Ascending aorta (tissue), 2 donors: ENCODE data around the gene RAD51B. TPM values are rescaled to one million over a fixed set of nuclear protein-coding genes. Genes with fewer than 3 reads are reported as not detected.

Experiments
- DNase-seq, 2 donors: peaks; one replicate each; pipeline ENCODE4 v3.0.0-alpha.2; 2019; ENCODE audit warnings: low spot score in 2 of 2
- H3K27ac ChIP-seq, 2 donors: fragments of 200-600 bp; sonication (generic); one replicate each; pipeline ENCODE4 v1.5.1; 2016 to 2017; ENCODE audit warnings: mild to moderate bottlenecking in 1 of 2
- H3K27me3 ChIP-seq: fragments of 200-600 bp; sonication (generic); one replicate; pipeline ENCODE4 v1.5.1; 2017
- H3K36me3 ChIP-seq, 2 donors: fragments of 200-600 bp; sonication (generic); one replicate each; pipeline ENCODE4 v1.5.1; 2016
- H3K4me1 ChIP-seq, 2 donors: fragments of 200-600 bp; sonication (generic); one replicate each; pipeline ENCODE4 v1.5.1; 2016 to 2017; ENCODE audit warnings: mild to moderate bottlenecking in 1 of 2
- H3K4me3 ChIP-seq, 2 donors: fragments of 200-600 bp; sonication (generic); one replicate each; pipeline ENCODE4 v1.5.1; 2016 to 2017; ENCODE audit warnings: mild to moderate bottlenecking in 1 of 2
- H3K9me3 ChIP-seq, 2 donors: fragments of 200-600 bp; sonication (generic); one replicate each; pipeline ENCODE4 v1.5.1; 2016
- intact Hi-C: fragments of 100-400 bp; cut with DNase I; formaldehyde crosslinking; loops from one replicate; pipeline ENCODE4 v1.15.1; 2023
- total RNA-seq: library from RNA; depleted of rRNA; stranded (reverse); fragments of >200 nt; gene quantifications from one replicate; pipeline ENCODE4 v1.1.0, GENCODE V29; 2016
- TF ChIP-seq, protein P1 (sequence below), 3 experiments: fragments of 200-600 bp in 2 of 3; fragments of 450-650 bp in 1 of 3; sonication (generic) in 2 of 3; IDR thresholded peaks; one replicate each; pipeline ENCODE4 v1.5.1; 2016 to 2019; ENCODE audit warnings: antibody characterized with exemption in 3 of 3, mild to moderate bottlenecking in 1 of 3, moderate library complexity in 1 of 3

The RAD51B gene
- total RNA-seq, 1 donor from 2014 or later: not detected

- H3K4me3 ChIP-seq: no peak overlapping the region
- H3K27ac ChIP-seq: no peak overlapping the region
- H3K27me3 ChIP-seq: no peaks in the 10 kb centered on the region
- H3K9me3 ChIP-seq: no peaks in the 10 kb centered on the region
- no peak for DNase-seq
- intact Hi-C loops: no loop called here
- H3K36me3 ChIP-seq: no peaks in the 10 kb centered on the region
- TF ChIP-seq, protein P1, sequence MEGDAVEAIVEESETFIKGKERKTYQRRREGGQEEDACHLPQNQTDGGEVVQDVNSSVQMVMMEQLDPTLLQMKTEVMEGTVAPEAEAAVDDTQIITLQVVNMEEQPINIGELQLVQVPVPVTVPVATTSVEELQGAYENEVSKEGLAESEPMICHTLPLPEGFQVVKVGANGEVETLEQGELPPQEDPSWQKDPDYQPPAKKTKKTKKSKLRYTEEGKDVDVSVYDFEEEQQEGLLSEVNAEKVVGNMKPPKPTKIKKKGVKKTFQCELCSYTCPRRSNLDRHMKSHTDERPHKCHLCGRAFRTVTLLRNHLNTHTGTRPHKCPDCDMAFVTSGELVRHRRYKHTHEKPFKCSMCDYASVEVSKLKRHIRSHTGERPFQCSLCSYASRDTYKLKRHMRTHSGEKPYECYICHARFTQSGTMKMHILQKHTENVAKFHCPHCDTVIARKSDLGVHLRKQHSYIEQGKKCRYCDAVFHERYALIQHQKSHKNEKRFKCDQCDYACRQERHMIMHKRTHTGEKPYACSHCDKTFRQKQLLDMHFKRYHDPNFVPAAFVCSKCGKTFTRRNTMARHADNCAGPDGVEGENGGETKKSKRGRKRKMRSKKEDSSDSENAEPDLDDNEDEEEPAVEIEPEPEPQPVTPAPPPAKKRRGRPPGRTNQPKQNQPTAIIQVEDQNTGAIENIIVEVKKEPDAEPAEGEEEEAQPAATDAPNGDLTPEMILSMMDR (IDR thresholded peaks at IDR 0.05): no peak
- peaks cover 0 to 3% of the 10 kb centered on the region in 2 donors for H3K4me1 ChIP-seq
Measured at GRCh38 chr14:68316078-68316868, 496.7 kb downstream of the RAD51B start.

DNA sequence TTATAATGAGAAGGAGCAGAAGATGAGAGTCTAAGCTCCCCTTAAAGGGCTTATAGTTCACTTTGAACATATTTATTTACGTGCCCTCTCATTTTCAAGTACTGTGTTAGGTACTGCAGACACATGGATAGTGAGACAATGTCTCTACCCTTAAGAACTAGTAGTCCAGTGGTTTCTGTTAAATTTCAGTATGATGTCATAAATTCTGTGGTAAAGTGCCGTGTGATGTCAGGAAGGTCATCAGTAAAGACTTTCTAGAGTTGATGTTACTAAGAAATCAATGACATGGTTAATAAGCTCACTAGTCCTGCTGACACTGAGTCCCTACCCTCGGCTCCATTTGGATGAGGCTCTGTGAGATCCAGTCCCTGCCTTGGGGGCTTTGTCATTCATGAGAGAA lies 497.7 kb downstream of the RAD51B start:
- DNase-seq: no peak
- Histone ChIP-seq H3K27me3 (no peaks in the 10 kb centered on the region), H3K4me1 (peaks cover 0 to 3% of the 10 kb centered on the region in 2 donors), H3K9me3 (no peaks in the 10 kb centered on the region), H3K4me3 (no peak overlapping the region), H3K36me3 (no peaks in the 10 kb centered on the region), H3K27ac (no peak overlapping the region)
- intact Hi-C loops: no loop called here
- TF ChIP-seq, protein P1 (IDR thresholded peaks at IDR 0.05): no peak

GRCh38 chr14:68318828-68319227 lies 499.2 kb downstream of the RAD51B start:
- Histone ChIP-seq H3K36me3 (no peaks in the 10 kb centered on the region), H3K27ac (no peak overlapping the region), H3K27me3 (no peaks in the 10 kb centered on the region), H3K9me3 (no peaks in the 10 kb centered on the region), H3K4me3 (no peak overlapping the region), H3K4me1 (peaks cover 0 to 9% of the 10 kb centered on the region in 2 donors)
- intact Hi-C loops: no loop called here
- TF ChIP-seq, protein P1 (IDR thresholded peaks at IDR 0.05): no peak
- DNase-seq: no peak

DNA sequence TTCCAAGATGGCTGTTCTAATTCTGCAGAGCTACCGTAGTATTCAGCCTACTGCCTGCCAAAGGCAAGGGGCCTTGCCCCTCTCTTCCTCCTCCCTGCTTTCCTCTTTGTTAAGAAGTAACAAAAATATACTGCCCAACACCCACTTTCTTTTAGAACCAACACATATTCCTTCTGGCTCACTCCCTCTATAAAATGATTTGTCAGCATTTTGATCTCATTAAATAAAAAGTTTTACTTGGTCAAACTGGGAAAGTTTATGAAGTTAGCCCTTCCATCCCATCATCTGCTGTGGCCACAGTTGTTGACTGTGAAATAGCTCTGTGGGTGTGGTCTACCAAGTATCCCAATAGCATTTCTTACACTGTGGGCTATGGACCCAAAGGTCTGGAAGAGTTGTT lies 500.9 kb downstream of the RAD51B start:
- TF ChIP-seq, protein P1 (IDR thresholded peaks at IDR 0.05): no peak
- intact Hi-C loops: no loop called here
- Histone ChIP-seq H3K36me3 (no peaks in the 10 kb centered on the region), H3K27me3 (no peaks in the 10 kb centered on the region), H3K27ac (no peak overlapping the region), H3K4me3 (no peak overlapping the region), H3K9me3 (no peaks in the 10 kb centered on the region), H3K4me1 (peaks cover 0 to 9% of the 10 kb centered on the region in 2 donors)
- no peak for DNase-seq

GRCh38 chr14:68322940-68323620 lies 503.5 kb downstream of the RAD51B start:
- TF ChIP-seq, protein P1 (IDR thresholded peaks at IDR 0.05): no peak
- peaks cover 0 to 9% of the 10 kb centered on the region in 2 donors for H3K4me1 ChIP-seq
- intact Hi-C loops: no loop called here
- H3K36me3 ChIP-seq: no peaks in the 10 kb centered on the region
- no peaks in the 10 kb centered on the region for H3K9me3 ChIP-seq
- H3K27me3 ChIP-seq: no peaks in the 10 kb centered on the region
- no peak overlapping the region for H3K4me3 ChIP-seq
- DNase-seq: no peak
- peak overlapping the region in 1 of 2 donors; percentile 42 for H3K27ac ChIP-seq
